ENCODE data around the gene PGM2L1.

PGM2L1 gene

DNA sequence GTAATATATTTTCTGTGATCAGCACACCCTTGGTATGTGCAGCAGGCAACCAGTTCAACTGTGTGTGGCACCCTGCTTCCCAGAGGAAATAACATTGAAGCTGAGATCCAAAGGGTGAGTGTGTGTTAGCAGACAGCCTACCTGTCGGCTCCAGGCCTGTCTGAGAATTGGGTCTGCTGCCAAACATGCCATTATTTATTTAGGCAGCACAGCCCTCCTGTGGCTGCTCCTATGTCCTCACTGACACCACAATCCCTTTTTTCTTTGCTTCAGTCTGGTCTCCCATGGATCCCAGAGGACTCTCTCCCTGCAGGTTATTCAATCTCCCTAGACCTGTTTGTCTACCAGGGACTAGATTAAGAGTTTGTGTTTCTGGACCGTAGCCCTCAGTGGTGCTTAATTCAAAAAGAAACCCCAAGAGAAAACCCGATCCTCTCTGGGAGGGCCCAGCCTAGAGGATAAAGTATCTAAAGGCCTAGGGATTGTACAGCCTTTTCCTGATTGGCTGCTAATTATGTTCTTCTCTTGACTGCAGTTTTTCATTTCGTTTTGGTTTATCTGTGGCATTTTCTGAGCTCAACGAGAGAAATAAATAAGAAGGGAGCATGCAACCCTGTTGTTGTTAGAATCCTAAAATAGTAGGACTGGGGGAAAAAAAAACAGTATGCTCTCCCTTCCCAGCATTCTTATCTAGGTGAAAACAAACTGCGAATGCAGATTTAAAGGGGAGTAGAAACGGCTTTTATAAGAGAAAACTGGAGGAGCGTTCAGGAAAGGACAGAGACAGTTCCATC is 45.0 kb upstream of the PGM2L1 start:
- Histone ChIP-seq H3K79me2 (ENCODE audit: low read length) (no peaks in the 10 kb centered on the region), H3K9me3 (ENCODE audit: insufficient read depth, low read length) (no peaks in the 10 kb centered on the region), H3K4me3 (ENCODE audit: low read length) (no peak overlapping the region), H4K20me1 (ENCODE audit: insufficient read depth, low read length) (no peaks in the 10 kb centered on the region), H2AFZ (ENCODE audit: low read depth, low read length) (no peak overlapping the region), H3K27ac (ENCODE audit: low read length) (no peak overlapping the region), H3K9ac (ENCODE audit: low read length) (no peak overlapping the region), H3K36me3 (replicated peaks; ENCODE audit: low read depth, low read length) (no peaks in the 10 kb centered on the region), H3K27me3 (ENCODE audit: low read depth, low read length) (no peaks in the 10 kb centered on the region), H3K4me2 (ENCODE audit: low read length) (no peak overlapping the region), H3K4me1 (ENCODE audit: low read length) (no peaks in the 10 kb centered on the region)
- TF ChIP-seq CTCF (IDR thresholded peaks at IDR 0.05; ENCODE audit: low read depth, low read length): no peak
- no peak for TF ChIP-seq EZH2phosphoT487 (IDR thresholded peaks at IDR 0.05; ENCODE audit: low read depth)

GRCh38 chr11:74442636-74443035 is 44.4 kb upstream of the PGM2L1 start:
- no peak for TF ChIP-seq EZH2phosphoT487 (IDR thresholded peaks at IDR 0.05; ENCODE audit: low read depth)
- no peak for TF ChIP-seq CTCF (IDR thresholded peaks at IDR 0.05; ENCODE audit: low read depth, low read length)
- no peaks in the 10 kb centered on the region for H3K4me1 ChIP-seq (ENCODE audit: low read length)
- no peaks in the 10 kb centered on the region for H3K27me3 ChIP-seq (ENCODE audit: low read depth, low read length)
- no peak overlapping the region for H3K4me2 ChIP-seq (ENCODE audit: low read length)
- no peaks in the 10 kb centered on the region for H3K36me3 ChIP-seq (replicated peaks; ENCODE audit: low read depth, low read length)
- H3K9ac ChIP-seq (ENCODE audit: low read length): no peak overlapping the region
- H3K9me3 ChIP-seq (ENCODE audit: insufficient read depth, low read length): no peaks in the 10 kb centered on the region
- no peaks in the 10 kb centered on the region for H3K79me2 ChIP-seq (ENCODE audit: low read length)
- no peak overlapping the region for H3K27ac ChIP-seq (ENCODE audit: low read length)
- H3K4me3 ChIP-seq (ENCODE audit: low read length): no peak overlapping the region
- H2AFZ ChIP-seq (ENCODE audit: low read depth, low read length): no peak overlapping the region
- H4K20me1 ChIP-seq (ENCODE audit: insufficient read depth, low read length): no peaks in the 10 kb centered on the region

- no peak for TF ChIP-seq EZH2phosphoT487 (IDR thresholded peaks at IDR 0.05; ENCODE audit: low read depth)
- no peak for TF ChIP-seq CTCF (IDR thresholded peaks at IDR 0.05; ENCODE audit: low read depth, low read length)
- Histone ChIP-seq H3K79me2 (ENCODE audit: low read length) (no peaks in the 10 kb centered on the region), H3K9me3 (ENCODE audit: insufficient read depth, low read length) (no peaks in the 10 kb centered on the region), H4K20me1 (ENCODE audit: insufficient read depth, low read length) (no peaks in the 10 kb centered on the region), H3K27ac (ENCODE audit: low read length) (no peak overlapping the region), H3K27me3 (ENCODE audit: low read depth, low read length) (no peaks in the 10 kb centered on the region), H3K4me1 (ENCODE audit: low read length) (peaks cover 9% of the 10 kb centered on the region; the same call in 1 of the 2 replicates), H3K4me2 (ENCODE audit: low read length) (no peak overlapping the region), H3K9ac (ENCODE audit: low read length) (no peak overlapping the region), H2AFZ (ENCODE audit: low read depth, low read length) (no peak overlapping the region), H3K36me3 (replicated peaks; ENCODE audit: low read depth, low read length) (no peaks in the 10 kb centered on the region), H3K4me3 (ENCODE audit: low read length) (no peak overlapping the region)
These were observed 40.4 kb upstream of the PGM2L1 start for GRCh38 chr11:74438681-74439080.

- Histone ChIP-seq H3K9ac (ENCODE audit: low read length) (no peak overlapping the region), H4K20me1 (ENCODE audit: insufficient read depth, low read length) (no peaks in the 10 kb centered on the region), H3K4me1 (ENCODE audit: low read length) (peaks cover 10% of the 10 kb centered on the region; the same call in 1 of the 2 replicates), H2AFZ (ENCODE audit: low read depth, low read length) (no peak overlapping the region), H3K4me3 (ENCODE audit: low read length) (no peak overlapping the region), H3K79me2 (ENCODE audit: low read length) (no peaks in the 10 kb centered on the region), H3K27ac (ENCODE audit: low read length) (no peak overlapping the region), H3K9me3 (ENCODE audit: insufficient read depth, low read length) (no peaks in the 10 kb centered on the region), H3K36me3 (replicated peaks; ENCODE audit: low read depth, low read length) (no peaks in the 10 kb centered on the region), H3K27me3 (ENCODE audit: low read depth, low read length) (no peaks in the 10 kb centered on the region), H3K4me2 (ENCODE audit: low read length) (no peak overlapping the region)
- TF ChIP-seq CTCF (IDR thresholded peaks at IDR 0.05; ENCODE audit: low read depth, low read length) (no peak), EZH2phosphoT487 (IDR thresholded peaks at IDR 0.05; ENCODE audit: low read depth) (no peak)
These were observed 39.3 kb upstream of the PGM2L1 start for GRCh38 chr11:74437441-74438042.
